ENCODE results near the gene SECTM1.

SECTM1 gene

GRCh38 chr17:82314727-82315605, 18.6 kb downstream of the SECTM1 start:
- DNase-seq (ENCODE audit: low spot score) = no peak

- DNase-seq (ENCODE audit: low spot score) = no peak
These were observed 19.4 kb downstream of the SECTM1 start for GRCh38 chr17:82314012-82314726.

DNA sequence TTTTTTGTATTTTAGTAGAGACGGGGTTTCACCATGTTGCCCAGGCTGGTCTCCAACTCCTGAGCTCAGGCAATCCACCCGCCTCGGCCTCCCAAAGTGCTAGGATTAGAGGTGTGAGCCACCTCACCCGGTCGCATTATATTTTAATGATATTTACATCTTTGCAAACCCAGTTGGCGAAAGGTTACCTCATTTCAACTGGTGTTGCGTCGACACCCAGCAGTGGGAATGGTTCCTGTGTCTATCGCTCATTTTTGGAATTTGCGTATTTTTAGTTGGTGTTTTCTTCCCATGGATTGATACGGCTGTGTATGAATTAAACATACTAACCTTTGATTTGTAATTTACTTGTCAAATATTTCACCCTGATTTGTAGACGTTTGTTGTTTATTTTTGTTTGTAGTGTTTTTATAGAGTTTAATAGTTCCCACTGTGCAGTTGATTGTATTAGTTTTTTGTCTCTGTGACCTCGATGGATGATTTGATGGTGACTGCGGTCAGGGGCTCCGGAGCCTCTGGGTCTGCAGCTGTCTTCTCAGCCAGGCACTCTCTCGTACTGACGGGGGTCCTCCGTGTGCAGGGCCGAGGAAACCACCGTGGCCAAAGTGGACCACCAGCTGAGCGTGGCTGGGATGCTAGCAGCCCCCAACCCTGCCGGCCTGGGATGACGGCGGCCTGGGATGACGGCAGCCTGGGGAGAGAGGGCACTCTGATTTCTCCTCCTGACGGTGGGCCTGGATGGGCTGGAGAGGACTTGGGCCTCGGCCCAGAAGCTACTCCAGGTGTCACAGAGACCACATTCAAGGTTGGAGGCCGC, 20.2 kb downstream of the SECTM1 start:
- no peak for DNase-seq (ENCODE audit: low spot score)

- DNase-seq (ENCODE audit: low spot score) = no peak
These were observed 21.6 kb downstream of the SECTM1 start for GRCh38 chr17:82311971-82312370.

GRCh38 chr17:82310877-82311276, 22.7 kb downstream of the SECTM1 start:
- DNase-seq (ENCODE audit: low spot score) = no peak

- no peak for DNase-seq (ENCODE audit: low spot score)
These were observed 23.7 kb downstream of the SECTM1 start for GRCh38 chr17:82309656-82310570.

DNA sequence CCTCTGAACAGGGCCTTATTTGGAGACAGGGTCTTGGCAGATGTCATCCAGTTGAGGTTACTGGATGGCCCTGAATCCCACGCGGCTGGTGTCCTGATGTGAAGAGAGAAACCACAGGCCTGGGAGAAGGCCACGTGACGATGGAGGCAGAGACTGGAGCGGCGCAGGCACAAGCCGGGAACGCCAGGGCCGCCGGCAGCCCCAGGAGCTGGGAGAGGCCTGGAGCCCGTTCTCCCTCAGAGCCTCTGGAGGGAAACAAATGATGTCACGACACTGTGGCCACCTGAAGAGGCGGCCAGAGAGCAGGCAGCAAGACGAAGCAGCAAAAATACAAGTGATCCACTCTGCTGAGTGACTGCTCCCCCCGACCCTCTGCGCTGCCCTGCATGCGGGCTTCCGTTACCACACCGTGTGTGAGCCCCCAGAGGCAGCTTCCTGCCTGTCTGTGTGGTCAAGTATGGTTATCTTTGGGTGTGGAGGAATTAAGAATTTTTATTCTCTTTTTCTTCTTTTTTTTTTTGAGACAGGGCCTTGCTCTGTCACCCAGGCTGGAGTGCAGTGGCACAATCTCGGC, 27.8 kb downstream of the SECTM1 start:
- DNase-seq (ENCODE audit: low spot score) = no peak

DNA sequence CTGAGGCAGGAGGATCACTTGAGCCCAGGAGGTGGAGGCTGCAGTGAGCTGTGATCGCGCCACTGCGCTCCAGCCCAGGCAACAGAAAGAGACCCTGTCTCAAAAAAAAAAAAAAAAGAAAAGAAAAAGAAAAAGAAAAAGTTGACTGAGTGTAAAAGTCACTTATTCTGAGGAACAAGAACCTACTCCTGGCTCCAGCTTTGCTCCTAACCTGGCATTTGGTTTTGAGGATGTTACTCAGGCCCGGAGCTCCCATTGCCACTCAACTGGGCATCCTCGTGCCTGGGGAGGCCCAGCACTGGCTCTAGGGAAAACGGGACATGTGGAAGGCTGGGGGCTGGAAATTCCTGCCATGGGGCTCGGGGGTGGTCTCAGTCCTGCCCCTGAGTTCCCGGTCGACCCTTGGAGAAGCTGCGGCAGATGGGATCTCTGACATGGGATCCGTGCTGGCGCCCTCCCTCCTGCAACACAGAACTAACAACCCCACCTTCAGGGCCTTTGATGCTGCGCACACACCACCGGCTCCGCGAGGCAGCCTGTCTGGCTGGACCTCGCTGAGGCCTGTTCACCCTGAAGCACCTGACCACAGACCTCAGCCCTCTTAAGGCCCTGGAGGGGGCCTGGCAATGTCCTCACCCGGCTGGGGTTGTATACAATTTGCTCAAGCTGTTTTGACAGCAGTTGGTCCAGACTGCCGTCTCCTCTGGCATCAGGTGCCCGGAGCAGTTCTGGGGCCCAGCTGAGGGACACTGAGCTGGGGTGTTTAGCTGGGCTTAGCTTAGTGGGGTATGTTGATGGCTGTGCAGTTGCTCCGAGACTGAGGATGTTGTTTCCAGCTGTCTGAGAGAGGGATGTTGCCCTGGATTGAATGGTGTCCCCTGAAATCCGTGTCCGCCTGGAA, 28.5 kb downstream of the SECTM1 start:
- DNase-seq (ENCODE audit: low spot score) = no peak

GRCh38 chr17:82303944-82304808, 29.4 kb downstream of the SECTM1 start:
- DNase-seq (ENCODE audit: low spot score) = no peak

GRCh38 chr17:82302991-82303943, 30.3 kb downstream of the SECTM1 start:
- no peak for DNase-seq (ENCODE audit: low spot score)

DNA sequence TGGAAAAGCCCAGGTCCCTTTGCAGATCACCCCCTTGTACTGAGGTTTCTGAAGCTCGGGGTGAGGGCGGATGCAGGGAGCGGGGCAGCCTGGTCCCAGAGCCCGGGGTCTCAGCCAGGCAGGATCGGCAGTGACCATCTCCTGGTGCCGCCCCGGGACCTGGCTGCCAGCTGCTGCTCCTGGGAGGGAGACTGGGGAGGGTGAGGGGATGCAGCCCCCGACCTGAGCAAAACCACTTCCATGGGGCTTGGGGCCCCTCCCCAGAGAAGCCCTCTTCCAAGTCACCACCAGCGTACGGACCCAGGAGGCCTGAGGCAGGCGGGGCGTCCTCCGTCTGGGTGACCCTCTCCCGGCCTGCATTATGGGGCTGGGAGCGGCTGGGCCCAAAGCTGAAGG, 31.0 kb downstream of the SECTM1 start:
- DNase-seq (ENCODE audit: low spot score) = no peak

DNA sequence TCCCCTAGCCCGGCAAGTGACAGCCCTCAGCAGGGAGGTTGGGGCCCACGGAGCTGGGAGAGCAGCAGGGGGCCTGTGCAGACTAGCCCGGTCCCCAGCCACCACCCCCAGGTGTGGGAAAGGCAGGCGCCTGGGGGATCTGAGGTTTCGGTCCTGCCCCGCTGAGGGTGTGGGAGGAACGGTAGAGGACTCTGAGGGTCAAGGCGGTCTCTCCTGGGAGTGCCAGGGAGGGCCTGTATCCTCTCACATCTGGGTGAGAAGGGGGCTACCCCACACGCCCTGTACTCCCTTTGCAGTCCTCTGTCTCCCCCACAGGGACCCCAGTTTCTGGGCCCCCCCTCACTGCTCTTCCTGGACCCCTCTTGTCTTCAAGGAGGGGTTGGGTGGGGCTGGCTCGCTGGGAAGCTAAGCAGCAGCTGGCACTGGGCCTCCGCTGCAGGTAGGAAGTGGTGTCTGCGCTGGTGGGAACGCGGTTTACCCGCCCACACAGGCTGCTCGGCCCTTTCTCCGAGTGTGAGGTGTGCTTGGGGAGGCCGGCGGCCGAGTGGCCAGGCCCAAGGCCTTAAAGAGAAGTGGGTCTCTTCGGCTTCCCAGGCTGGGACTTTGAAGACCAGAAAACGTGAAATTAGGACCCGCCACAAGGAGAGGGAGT, 31.5 kb downstream of the SECTM1 start:
- DNase-seq (ENCODE audit: low spot score) = no peak

- no peak for DNase-seq (ENCODE audit: low spot score)
These were observed 32.2 kb downstream of the SECTM1 start for GRCh38 chr17:82301300-82301915.

- DNase-seq (ENCODE audit: low spot score) = peak; percentile 51
These were observed 32.8 kb downstream of the SECTM1 start for GRCh38 chr17:82300707-82301270.

GRCh38 chr17:82300228-82300627, 33.3 kb downstream of the SECTM1 start:
- DNase-seq (ENCODE audit: low spot score) = no peak

- DNase-seq (ENCODE audit: low spot score) = no peak
These were observed 34.1 kb downstream of the SECTM1 start for GRCh38 chr17:82299452-82299851.

All from COLO829 (cell line).